GM18526 (cell line): ENCODE measurements around the gene CAPN1.

Experiments
- POLR2A ChIP-seq: IDR thresholded peaks from 3 replicates; pipeline ENCODE4 v1.6.1; 2011; ENCODE audit not compliant: insufficient read length; ENCODE audit errors: extremely low read depth

CAPN1 gene

DNA sequence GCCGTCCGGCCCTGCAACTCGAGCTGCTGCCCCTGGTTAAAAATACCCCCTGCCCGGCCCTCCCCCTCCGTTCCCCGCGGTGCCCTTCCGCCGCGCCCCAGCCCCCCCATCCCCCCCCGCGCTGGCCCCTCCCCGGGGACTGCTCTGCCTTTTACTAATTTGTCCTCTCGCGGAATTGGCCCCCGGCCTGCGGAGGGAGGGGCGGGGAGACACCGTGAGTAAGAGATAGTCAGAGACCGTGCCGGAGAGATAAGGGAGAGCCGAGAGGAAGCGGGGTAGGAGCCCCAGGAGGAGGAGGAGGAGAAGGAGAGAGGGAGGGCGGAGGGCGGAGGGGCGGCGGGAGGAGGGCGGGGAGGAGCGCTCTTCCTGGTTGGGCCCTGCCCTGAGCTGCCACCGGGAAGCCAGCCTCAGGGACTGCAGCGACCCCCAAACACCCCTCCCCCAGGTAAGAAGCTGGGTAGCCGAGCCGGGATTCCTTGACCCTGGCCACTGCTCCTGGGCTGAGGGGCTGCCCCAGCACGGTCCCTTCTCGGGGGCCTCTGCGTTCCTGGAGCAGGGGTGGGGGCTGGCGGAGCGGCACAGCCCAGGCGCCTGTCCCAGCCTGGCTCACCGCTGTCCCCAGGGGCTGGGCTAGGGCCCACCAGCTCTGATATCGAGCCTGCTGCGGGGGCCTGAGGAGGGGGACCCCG is at the start of gene CAPN1:
Gene CAPN1 (plus strand): TSS at position 360 of the 689 bp plus-strand sequence. CDS start 774 bp downstream, outside the sequence.
- peak; percentile 29 for TF ChIP-seq POLR2A

GRCh38 chr11:65132238-65132987 is 49.3 kb upstream of the CAPN1 start:
- peak; percentile 67 for TF ChIP-seq POLR2A

DNA sequence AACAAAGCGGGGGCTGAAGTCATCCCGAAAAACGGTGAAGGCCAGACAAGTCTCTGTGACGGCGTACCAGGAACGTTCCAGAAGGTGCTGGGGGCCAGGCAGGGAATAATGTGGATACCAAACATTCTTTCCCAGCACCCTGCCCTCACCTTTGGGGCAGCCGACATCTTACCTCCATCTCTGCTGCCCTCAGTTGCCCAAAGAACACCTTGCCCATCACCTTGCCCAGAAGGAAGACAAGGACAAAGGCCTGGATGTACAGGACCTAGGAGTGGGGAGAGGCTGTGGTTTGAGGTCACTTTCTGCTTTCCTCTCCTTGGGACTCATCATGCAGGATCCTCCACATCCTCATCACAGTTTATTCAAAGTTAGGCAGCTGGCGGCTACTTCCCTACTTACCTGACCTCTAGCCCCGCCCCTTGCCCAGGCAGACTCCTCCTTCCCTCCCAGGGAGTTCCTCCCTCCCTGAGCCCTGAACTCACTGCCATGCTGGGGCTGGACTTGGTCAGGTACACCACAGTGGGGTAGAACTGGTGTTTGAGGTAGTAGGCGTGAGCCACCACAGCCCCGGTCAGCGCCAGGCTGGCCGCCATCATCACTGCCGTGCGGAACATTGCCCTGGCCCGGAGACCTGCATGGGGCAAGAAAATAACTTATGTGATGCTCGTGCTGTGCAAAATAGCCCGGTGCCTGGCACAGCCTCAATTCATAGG is 48.6 kb upstream of the CAPN1 start:
- TF ChIP-seq POLR2A: peak; percentile 61

GRCh38 chr11:65133724-65134123 is 48.0 kb upstream of the CAPN1 start:
- no peak for TF ChIP-seq POLR2A

GRCh38 chr11:65134240-65134951 is 47.3 kb upstream of the CAPN1 start, which contains the start of gene SYVN1:
Gene SYVN1 (minus strand): TSS chr11:65134519. CDS start chr11:65133601, 918 bp downstream.
- TF ChIP-seq POLR2A: peak; percentile 89

DNA sequence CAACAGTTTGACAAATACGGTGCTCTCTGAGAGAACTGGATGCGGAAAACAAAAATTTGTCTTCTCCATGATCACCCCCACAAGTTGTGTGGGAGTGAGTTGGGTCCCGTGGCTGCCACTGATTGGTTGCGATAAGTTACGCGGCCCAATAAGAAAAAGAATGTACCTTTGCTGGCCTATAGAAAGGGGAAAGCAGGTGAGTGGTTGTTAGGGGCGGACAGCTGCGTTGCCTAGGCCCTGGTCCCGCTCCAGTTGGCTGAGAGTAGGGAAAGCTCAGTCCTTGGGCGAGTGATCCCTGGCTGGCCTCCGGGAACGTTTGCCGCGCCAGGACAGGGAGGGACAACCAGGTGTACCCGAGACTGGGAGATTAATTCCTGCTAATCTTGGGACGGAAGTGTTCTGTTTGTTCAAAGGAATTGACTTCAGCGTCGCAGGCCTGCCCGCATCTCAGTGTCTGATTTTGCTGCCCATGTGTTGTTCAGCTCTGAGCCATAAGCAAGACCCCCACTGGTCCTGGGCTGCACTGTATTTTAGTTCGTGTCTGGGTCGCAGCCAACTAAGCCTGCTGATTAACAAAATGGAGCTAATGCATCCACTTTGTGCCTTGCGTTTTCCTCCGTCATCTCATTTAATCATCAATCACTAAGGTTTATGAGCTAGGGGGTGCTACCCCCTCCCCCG is 46.6 kb upstream of the CAPN1 start:
- TF ChIP-seq POLR2A: peak; percentile 72

DNA sequence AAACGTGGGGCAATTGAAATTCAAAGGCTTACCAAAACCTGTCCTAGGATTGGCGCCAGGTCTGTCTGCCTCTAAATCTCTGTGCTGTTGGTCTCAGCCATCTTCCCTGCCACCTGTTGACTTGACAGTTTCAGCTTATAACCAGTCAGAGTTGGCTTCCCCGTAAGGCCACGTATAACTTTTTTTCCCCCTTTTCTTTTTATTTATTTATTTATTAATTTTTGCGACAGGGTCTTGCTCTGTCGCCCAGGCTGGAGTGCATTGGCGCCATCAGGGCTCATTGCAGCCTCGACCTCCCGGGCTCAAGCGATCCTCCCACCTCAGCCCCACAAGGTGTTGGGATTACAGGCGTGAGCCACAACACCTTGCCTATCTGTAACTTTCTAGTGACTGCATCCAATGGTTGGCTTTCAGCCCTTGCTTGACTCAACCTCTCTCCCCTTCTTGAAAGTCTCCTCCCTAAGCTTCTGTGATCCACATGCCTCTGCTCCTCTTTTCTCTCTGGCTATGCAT is 46.0 kb upstream of the CAPN1 start:
- no peak for TF ChIP-seq POLR2A

GRCh38 chr11:65136515-65137096 is 45.1 kb upstream of the CAPN1 start:
- TF ChIP-seq POLR2A: no peak

DNA sequence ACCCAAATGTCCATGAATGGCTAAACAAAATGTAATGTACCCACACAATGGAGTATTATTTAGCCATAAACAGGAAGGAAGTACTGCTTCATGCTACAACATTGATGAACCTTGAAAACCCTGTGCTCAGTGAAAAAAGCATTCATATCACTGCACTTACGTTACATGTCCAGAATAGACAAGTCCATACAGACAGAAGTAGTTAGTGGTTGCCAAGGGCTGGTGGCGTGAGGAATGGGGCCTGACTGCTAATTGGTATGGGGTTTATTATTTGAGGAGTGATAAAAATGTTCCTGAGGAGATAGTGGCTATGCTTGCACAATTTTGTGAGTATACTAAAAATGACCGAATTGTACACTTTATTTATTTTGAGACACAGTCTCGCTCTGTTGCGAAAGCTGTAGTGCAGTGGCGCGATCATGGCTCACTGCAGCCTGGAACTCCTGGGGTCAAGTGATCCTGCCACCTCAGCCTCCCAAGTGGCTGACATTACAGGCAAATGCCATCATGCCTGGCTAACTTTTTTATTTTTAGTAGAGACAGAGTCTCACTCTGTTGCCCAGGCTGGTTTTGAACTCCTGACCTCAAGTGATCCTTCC is 39.7 kb upstream of the CAPN1 start:
- TF ChIP-seq POLR2A: no peak

DNA sequence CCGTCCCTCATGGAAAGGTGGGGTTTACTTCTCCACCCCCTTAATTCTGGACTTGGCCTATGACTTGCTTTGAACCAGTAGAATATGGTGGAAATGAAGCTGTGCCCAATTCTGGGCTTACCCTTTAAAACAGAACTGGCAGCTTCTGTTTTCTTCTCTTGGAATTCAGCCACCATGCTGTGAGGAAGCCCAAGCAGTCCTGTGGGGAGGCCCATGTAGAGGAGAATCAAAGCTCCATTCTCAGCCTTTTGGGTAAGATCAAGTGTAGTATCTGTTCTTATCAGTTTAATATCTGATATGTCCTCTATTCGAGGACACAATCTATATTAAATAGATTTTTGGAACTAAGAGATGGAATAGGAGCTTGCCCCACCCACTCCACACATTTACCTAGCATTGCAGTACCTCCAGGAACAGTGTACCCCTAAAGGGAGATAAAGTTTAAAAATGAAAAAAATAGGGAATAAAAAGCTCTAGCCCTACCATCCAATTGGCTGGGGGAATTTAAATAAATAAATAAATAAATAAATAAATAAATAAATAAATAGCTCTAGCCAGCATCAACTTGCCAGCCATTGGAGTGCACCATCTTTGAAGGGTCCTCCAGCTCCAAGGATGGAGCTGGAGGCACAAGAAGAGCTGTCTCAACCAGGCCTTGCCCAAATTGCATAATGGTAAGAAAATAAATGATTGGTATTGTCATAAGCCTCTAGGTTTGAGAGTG is 34.2 kb upstream of the CAPN1 start:
- no peak for TF ChIP-seq POLR2A

- TF ChIP-seq POLR2A: no peak
These were observed 33.1 kb upstream of the CAPN1 start for GRCh38 chr11:65148657-65149056.

DNA sequence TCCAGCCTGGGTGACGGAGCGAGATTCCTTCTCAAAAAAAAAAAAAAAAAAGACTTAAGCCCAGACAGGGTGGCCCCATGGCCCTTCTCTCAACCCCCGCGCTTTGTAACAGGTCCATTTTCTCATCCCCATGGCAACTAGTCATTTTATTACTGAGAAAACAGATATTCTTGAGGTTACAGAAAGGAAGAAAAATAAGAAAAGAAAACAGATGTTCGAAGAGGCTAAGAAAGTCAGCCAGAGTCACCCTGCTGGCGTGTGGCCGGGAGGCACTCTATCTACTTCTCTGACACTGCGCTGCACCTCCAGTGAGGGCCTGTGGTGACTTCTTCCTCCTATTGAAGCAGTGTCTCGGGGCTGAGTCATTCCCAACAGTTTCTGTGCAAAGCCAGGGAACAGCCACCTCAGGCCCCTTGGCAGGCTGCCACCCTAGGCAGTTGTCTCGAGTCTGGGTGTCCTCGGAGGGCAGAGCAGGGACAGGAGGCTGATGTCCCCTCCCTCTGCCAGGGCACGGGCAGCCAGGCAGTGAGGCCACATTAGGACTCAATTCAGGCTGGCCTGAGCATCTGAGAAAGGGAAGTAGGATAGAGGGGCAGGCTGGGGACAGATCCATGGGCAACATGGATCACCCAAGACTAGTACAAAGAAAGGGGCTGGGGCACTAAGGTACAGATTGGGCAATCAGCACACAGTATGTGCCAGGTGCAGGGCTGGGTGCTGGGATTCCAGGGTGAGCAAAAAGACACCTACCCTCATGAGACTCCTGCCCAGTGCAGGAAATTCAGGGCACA is 31.0 kb upstream of the CAPN1 start:
- TF ChIP-seq POLR2A: no peak
